K562 (cell line): ENCODE data around the gene KIN. TPM values are rescaled to one million over a fixed set of nuclear protein-coding genes. Genes with fewer than 3 reads are reported as not detected.

Source experiments
- GATA2 ChIP-seq: sonication (generic); formaldehyde crosslinking; IDR thresholded peaks from 2 replicates; pipeline ENCODE4 v1.4.0; 2020; ENCODE audit warnings: mild to moderate bottlenecking, missing genetic modification reagents
- HMG20A ChIP-seq: fragments of 450-650 bp; formaldehyde crosslinking; conservative IDR thresholded peaks from 2 replicates; pipeline ENCODE4 v1.4.0; 2020; ENCODE audit warnings: mild to moderate bottlenecking, mixed read lengths
- ZFP30 ChIP-seq: fragments of 250-450 bp; sonication (Bioruptor Pico); IDR thresholded peaks from 2 replicates; pipeline ENCODE4 v1.8.0; 2022; ENCODE audit warnings: moderate library complexity, mild to moderate bottlenecking, inconsistent platforms, borderline replicate concordance
- ZFP36 ChIP-seq: fragments of 150-350 bp; IDR thresholded peaks from 2 replicates; pipeline ENCODE4 v1.6.1; 2018; ENCODE audit warnings: low read length, low read depth; ENCODE audit not compliant: partially characterized antibody
- ZNF175 ChIP-seq: fragments of 200-800 bp; sonication (Bioruptor generic); IDR thresholded peaks from 2 replicates; pipeline ENCODE4 v1.6.1; 2016; ENCODE audit warnings: low read depth, mild to moderate bottlenecking, missing genetic modification characterization, missing compliant biosample characterization
- polyA plus RNA-seq, 8 experiments: library from polyadenylated mRNA; depleted of rRNA in 4 of 8; stranded (reverse) in 5 of 8; unstranded in 3 of 8; fragments of >200 nt; fragmentation: Nextera tagmentation in 2 of 8; fragmentation: Illumina TruSeq in 1 of 8; extraction: Ambion mirVana in 2 of 8; extraction: Trizol in 1 of 8; gene quantifications; 2 replicates each; pipeline versions ENCODE4 v1.2.1 to v1.2.3, GENCODE V29; 2011 to 2014; ENCODE audit warnings: inconsistent platforms in 1 of 8, missing spikeins in 1 of 8
- total RNA-seq, 7 experiments: library from RNA; depleted of rRNA in 6 of 7; stranded (reverse); fragments of >200 nt in 6 of 7; fragmentation: Illumina TruSeq in 2 of 7; extraction: Trizol in 2 of 7; gene quantifications; 2 replicates each; pipeline versions ENCODE4 v1.2.1 to v1.2.3, GENCODE V29; 2011 to 2021; ENCODE audit warnings: low replicate concordance in 1 of 7
- TF ChIP-seq, protein P1 (sequence below): fragments of 450-650 bp; conservative IDR thresholded peaks from 2 replicates; pipeline ENCODE4 v1.6.1; 2016; ENCODE audit warnings: missing genetic modification characterization, low read depth, mild to moderate bottlenecking, missing compliant biosample characterization, moderate library complexity
- TF ChIP-seq, protein P2 (sequence below): sonication (generic); formaldehyde crosslinking; IDR thresholded peaks from 2 replicates; pipeline ENCODE4 v1.8.0; 2023; ENCODE audit warnings: missing genetic modification reagents, mild to moderate bottlenecking, borderline replicate concordance
- TF ChIP-seq, protein P3 (sequence below): fragments of 250-450 bp; sonication (Bioruptor Pico); IDR thresholded peaks from 2 replicates; pipeline ENCODE4 v1.4.0; 2020; ENCODE audit warnings: borderline replicate concordance

The KIN gene
- total and polyA plus RNA-seq, 9 of the 15 experiments (the other 6 are each of a cell fraction or from before 2014, with no cell fraction given) = 11.7 to 35.6 (median 16.0) TPM

DNA sequence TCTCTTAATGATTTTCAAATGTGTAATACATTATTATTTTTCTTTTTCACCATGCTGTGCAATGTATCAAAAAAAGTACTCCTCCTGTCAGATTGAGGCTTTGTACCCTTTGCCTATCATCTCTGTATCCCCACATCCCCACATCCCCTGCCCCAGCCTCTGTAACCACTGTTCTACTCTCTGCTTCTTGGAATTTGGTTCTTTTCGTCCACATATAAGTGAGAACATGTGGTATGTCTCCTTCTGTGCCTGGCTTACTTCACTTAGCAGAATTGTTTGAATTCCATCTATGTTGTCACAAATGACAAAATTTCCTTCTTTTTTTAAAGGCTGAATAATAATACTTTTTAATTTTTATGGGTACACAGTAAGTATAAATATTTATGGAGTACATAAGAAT is 44.3 kb upstream of the KIN start (continued):
- TF ChIP-seq ZNF175 (no peak), ZFP30 (CRISPR knock-in tag) (no peak), GATA2 (CRISPR knock-in tag) (no peak), HMG20A (no peak), ZFP36 (no peak)
- TF ChIP-seq, protein P1, sequence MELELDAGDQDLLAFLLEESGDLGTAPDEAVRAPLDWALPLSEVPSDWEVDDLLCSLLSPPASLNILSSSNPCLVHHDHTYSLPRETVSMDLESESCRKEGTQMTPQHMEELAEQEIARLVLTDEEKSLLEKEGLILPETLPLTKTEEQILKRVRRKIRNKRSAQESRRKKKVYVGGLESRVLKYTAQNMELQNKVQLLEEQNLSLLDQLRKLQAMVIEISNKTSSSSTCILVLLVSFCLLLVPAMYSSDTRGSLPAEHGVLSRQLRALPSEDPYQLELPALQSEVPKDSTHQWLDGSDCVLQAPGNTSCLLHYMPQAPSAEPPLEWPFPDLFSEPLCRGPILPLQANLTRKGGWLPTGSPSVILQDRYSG (tag) = no peak
- TF ChIP-seq, protein P2, sequence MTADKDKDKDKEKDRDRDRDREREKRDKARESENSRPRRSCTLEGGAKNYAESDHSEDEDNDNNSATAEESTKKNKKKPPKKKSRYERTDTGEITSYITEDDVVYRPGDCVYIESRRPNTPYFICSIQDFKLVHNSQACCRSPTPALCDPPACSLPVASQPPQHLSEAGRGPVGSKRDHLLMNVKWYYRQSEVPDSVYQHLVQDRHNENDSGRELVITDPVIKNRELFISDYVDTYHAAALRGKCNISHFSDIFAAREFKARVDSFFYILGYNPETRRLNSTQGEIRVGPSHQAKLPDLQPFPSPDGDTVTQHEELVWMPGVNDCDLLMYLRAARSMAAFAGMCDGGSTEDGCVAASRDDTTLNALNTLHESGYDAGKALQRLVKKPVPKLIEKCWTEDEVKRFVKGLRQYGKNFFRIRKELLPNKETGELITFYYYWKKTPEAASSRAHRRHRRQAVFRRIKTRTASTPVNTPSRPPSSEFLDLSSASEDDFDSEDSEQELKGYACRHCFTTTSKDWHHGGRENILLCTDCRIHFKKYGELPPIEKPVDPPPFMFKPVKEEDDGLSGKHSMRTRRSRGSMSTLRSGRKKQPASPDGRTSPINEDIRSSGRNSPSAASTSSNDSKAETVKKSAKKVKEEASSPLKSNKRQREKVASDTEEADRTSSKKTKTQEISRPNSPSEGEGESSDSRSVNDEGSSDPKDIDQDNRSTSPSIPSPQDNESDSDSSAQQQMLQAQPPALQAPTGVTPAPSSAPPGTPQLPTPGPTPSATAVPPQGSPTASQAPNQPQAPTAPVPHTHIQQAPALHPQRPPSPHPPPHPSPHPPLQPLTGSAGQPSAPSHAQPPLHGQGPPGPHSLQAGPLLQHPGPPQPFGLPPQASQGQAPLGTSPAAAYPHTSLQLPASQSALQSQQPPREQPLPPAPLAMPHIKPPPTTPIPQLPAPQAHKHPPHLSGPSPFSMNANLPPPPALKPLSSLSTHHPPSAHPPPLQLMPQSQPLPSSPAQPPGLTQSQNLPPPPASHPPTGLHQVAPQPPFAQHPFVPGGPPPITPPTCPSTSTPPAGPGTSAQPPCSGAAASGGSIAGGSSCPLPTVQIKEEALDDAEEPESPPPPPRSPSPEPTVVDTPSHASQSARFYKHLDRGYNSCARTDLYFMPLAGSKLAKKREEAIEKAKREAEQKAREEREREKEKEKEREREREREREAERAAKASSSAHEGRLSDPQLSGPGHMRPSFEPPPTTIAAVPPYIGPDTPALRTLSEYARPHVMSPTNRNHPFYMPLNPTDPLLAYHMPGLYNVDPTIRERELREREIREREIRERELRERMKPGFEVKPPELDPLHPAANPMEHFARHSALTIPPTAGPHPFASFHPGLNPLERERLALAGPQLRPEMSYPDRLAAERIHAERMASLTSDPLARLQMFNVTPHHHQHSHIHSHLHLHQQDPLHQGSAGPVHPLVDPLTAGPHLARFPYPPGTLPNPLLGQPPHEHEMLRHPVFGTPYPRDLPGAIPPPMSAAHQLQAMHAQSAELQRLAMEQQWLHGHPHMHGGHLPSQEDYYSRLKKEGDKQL = no peak
- TF ChIP-seq, protein P3, sequence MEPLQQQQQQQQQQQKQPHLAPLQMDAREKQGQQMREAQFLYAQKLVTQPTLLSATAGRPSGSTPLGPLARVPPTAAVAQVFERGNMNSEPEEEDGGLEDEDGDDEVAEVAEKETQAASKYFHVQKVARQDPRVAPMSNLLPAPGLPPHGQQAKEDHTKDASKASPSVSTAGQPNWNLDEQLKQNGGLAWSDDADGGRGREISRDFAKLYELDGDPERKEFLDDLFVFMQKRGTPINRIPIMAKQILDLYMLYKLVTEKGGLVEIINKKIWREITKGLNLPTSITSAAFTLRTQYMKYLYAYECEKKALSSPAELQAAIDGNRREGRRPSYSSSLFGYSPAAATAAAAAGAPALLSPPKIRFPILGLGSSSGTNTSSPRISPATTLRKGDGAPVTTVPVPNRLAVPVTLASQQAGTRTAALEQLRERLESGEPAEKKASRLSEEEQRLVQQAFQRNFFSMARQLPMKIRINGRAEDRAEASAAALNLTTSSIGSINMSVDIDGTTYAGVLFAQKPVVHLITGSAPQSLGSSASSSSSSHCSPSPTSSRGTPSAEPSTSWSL (CRISPR knock-in tag) = no peak
- TF ChIP-seq, all 486 proteins: peak for 0
